Liver (tissue), 9 donors: ENCODE measurements around the gene TP73. TPM values are rescaled to one million over a fixed set of nuclear protein-coding genes. Genes with fewer than 3 reads are reported as not detected.

ENCODE experiments used
- DNase-seq: peaks from one replicate; pipeline ENCODE4 v3.0.0-alpha.2; 2017; ENCODE audit warnings: low spot score
- H3K27ac ChIP-seq, 2 donors: one replicate each; pipeline ENCODE4 v1.7.0; 2013; ENCODE audit warnings: inconsistent platforms in 2 of 2, low read length in 2 of 2, control low read depth in 1 of 2, low read depth in 1 of 2, mild to moderate bottlenecking in 1 of 2
- H3K27me3 ChIP-seq, 4 donors: one replicate each; pipeline versions ENCODE4 v1.6.1 to v1.7.0; 2013; ENCODE audit warnings: low read length in 3 of 4, inconsistent platforms in 1 of 4, mild to moderate bottlenecking in 1 of 4, moderate library complexity in 1 of 4; ENCODE audit not compliant: control insufficient read depth in 4 of 4, insufficient read depth in 4 of 4
- H3K36me3 ChIP-seq, 4 donors: one replicate each; pipeline versions ENCODE4 v1.6.1 to v1.7.0; 2013; ENCODE audit warnings: low read length in 3 of 4, mild to moderate bottlenecking in 3 of 4, low read depth in 1 of 4, moderate library complexity in 1 of 4; ENCODE audit not compliant: control insufficient read depth in 4 of 4, insufficient read depth in 3 of 4
- H3K4me1 ChIP-seq, 4 donors: one replicate each; pipeline versions ENCODE4 v1.6.1 to v1.7.0; 2013; ENCODE audit warnings: low read length in 3 of 4, mild to moderate bottlenecking in 3 of 4, moderate library complexity in 1 of 4; ENCODE audit not compliant: control insufficient read depth in 4 of 4, insufficient read depth in 4 of 4
- H3K4me3 ChIP-seq, 3 donors: one replicate each; pipeline versions ENCODE4 v1.6.1 to v1.7.0; 2013; ENCODE audit warnings: low read length in 3 of 3, control low read depth in 1 of 3, low read depth in 1 of 3, mild to moderate bottlenecking in 1 of 3
- H3K9ac ChIP-seq, 2 donors: one replicate each; pipeline ENCODE4 v1.7.0; 2013; ENCODE audit warnings: low read length in 2 of 2, mild to moderate bottlenecking in 2 of 2, moderate library complexity in 2 of 2, control low read depth in 1 of 2, low read depth in 1 of 2
- H3K9me3 ChIP-seq, 4 donors: one replicate each; pipeline versions ENCODE4 v1.6.1 to v1.7.0; 2013; ENCODE audit warnings: low read length in 3 of 4; ENCODE audit not compliant: control insufficient read depth in 4 of 4
- EGR1 ChIP-seq, 2 donors: IDR thresholded peaks; 2 replicates each; pipeline ENCODE4 v1.6.1; 2016 to 2018; ENCODE audit warnings: antibody characterized with exemption in 2 of 2, low read depth in 2 of 2
- FOXA1 ChIP-seq: IDR thresholded peaks from 2 replicates; pipeline ENCODE4 v1.6.1; 2016; ENCODE audit warnings: antibody characterized with exemption
- FOXA2 ChIP-seq: IDR thresholded peaks from 2 replicates; pipeline ENCODE4 v1.6.1; 2016; ENCODE audit warnings: antibody characterized with exemption
- GABPA ChIP-seq, 2 donors: IDR thresholded peaks in 1 of 2; conservative IDR thresholded peaks in 1 of 2; 2 replicates each; pipeline ENCODE4 v1.6.1; 2016; ENCODE audit warnings: antibody characterized with exemption in 2 of 2, mild to moderate bottlenecking in 1 of 2, moderate library complexity in 1 of 2
- HNF4A ChIP-seq, 2 donors: conservative IDR thresholded peaks; 2 replicates each; pipeline ENCODE4 v1.6.1; 2016; ENCODE audit warnings: antibody characterized with exemption in 2 of 2, mild to moderate bottlenecking in 2 of 2
- HNF4G ChIP-seq: IDR thresholded peaks from 2 replicates; pipeline ENCODE4 v1.6.1; 2016; ENCODE audit warnings: antibody characterized with exemption
- JUND ChIP-seq, 2 donors: IDR thresholded peaks; 2 replicates each; pipeline ENCODE4 v1.6.1; 2016; ENCODE audit warnings: antibody characterized with exemption in 2 of 2
- NR2F2 ChIP-seq: IDR thresholded peaks from 2 replicates; pipeline ENCODE4 v1.6.1; 2016; ENCODE audit warnings: antibody characterized with exemption
- RAD21 ChIP-seq, 2 donors: IDR thresholded peaks; 2 replicates each; pipeline ENCODE4 v1.6.1; 2016; ENCODE audit warnings: antibody characterized with exemption in 2 of 2, mild to moderate bottlenecking in 2 of 2
- RXRA ChIP-seq, 2 donors: IDR thresholded peaks; 2 replicates each; pipeline ENCODE4 v1.6.1; 2017 to 2018; ENCODE audit warnings: antibody characterized with exemption in 2 of 2, mild to moderate bottlenecking in 1 of 2
- SP1 ChIP-seq: IDR thresholded peaks from 2 replicates; pipeline ENCODE4 v1.6.1; 2018; ENCODE audit warnings: antibody characterized with exemption, mild to moderate bottlenecking
- TAF1 ChIP-seq: conservative IDR thresholded peaks from 2 replicates; pipeline ENCODE4 v1.6.1; 2016; ENCODE audit warnings: antibody characterized with exemption, mild to moderate bottlenecking
- YY1 ChIP-seq: IDR thresholded peaks from 2 replicates; pipeline ENCODE4 v1.6.1; 2016; ENCODE audit warnings: antibody characterized with exemption, mild to moderate bottlenecking
- WGBS: extraction: QIAGEN DNeasy Blood & Tissue Kit; methylation state at CpG from one replicate; pipeline ENCODE4 v1.1.7; 2013; 5-methylcytosine and 5-hydroxymethylcytosine counted together
- polyA plus RNA-seq, 2 donors: library from polyadenylated mRNA; stranded (reverse) in 1 of 2; unstranded in 1 of 2; fragments of 200-250 nt in 1 of 2; fragments of >200 nt in 1 of 2; fragmentation: Nextera tagmentation in 1 of 2; extraction: Ambion mirVana in 1 of 2; gene quantifications; one replicate each; pipeline versions ENCODE4 v1.2.1 to v1.2.3, GENCODE V29; 2013 to 2015
- total RNA-seq, 2 donors: library from RNA; depleted of rRNA; stranded (reverse); fragments of >200 nt; gene quantifications; one replicate each; pipeline ENCODE4 v1.2.3, GENCODE V29; 2014
- TF ChIP-seq, protein P1 (sequence below): IDR thresholded peaks from 2 replicates; pipeline ENCODE4 v1.6.1; 2016; ENCODE audit warnings: antibody characterized with exemption, mild to moderate bottlenecking
- TF ChIP-seq, protein P2 (sequence below): fragments of 150-350 bp; IDR thresholded peaks from 2 replicates; pipeline ENCODE4 v1.5.1; 2017; ENCODE audit warnings: improper control_type of control experiment, low read depth, low read length; ENCODE audit not compliant: missing input control
- TF ChIP-seq, protein P3 (sequence below): IDR thresholded peaks from 2 replicates; pipeline ENCODE4 v1.6.1; 2016; ENCODE audit warnings: antibody characterized with exemption
- TF ChIP-seq, protein P4 (sequence below): IDR thresholded peaks from 2 replicates; pipeline ENCODE4 v1.6.1; 2016; ENCODE audit warnings: antibody characterized with exemption
- donor health status: healthy.
- donor health status: healthy.
- donor health status: healthy.
- donor health status: healthy.
- donor health status: healthy.

TP73 gene
- total and polyA plus RNA-seq, 4 donors = 0.08 to 0.29 (median 0.18) TPM

DNA sequence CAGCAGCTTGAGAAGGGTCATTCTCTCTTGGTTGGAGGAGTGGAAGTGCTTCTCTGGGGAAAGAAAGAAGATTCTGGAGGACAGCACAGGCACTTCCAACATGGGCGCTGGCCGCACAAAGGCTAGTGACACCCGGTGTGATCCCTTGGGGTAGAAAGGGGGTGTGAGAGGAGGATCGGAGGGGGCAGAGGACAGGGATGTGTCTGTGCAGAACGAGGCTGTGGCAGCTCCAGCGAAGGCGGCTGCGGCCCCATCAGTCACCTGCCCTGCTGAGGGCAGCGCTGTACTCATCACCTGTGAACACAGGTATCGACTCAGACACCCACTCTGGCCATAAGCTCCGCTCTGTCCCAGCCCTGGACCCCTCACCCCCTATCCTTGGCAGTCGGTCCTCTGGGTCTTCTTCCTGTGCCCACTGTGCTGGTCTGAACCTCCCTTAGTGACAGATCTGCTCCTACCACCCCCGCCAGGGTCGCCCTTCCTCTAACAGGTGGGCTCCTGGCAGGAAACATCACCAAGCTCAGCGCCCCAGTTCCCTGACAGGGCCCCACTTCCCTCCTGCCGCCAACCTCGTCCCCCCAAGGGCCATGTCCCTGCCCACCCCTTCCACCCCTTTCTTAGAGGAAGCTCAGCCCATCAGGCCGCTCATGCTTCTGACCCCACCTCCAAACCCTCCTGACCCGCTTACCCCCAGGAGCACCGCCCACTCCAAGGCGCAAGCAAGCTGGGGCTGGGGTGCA is 20.1 kb downstream of the TP73 start (continued):
- TF ChIP-seq, protein P1, sequence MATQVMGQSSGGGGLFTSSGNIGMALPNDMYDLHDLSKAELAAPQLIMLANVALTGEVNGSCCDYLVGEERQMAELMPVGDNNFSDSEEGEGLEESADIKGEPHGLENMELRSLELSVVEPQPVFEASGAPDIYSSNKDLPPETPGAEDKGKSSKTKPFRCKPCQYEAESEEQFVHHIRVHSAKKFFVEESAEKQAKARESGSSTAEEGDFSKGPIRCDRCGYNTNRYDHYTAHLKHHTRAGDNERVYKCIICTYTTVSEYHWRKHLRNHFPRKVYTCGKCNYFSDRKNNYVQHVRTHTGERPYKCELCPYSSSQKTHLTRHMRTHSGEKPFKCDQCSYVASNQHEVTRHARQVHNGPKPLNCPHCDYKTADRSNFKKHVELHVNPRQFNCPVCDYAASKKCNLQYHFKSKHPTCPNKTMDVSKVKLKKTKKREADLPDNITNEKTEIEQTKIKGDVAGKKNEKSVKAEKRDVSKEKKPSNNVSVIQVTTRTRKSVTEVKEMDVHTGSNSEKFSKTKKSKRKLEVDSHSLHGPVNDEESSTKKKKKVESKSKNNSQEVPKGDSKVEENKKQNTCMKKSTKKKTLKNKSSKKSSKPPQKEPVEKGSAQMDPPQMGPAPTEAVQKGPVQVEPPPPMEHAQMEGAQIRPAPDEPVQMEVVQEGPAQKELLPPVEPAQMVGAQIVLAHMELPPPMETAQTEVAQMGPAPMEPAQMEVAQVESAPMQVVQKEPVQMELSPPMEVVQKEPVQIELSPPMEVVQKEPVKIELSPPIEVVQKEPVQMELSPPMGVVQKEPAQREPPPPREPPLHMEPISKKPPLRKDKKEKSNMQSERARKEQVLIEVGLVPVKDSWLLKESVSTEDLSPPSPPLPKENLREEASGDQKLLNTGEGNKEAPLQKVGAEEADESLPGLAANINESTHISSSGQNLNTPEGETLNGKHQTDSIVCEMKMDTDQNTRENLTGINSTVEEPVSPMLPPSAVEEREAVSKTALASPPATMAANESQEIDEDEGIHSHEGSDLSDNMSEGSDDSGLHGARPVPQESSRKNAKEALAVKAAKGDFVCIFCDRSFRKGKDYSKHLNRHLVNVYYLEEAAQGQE = no peak
- TF ChIP-seq RXRA (IDR thresholded peaks at IDR 0.05) = no peak

DNA sequence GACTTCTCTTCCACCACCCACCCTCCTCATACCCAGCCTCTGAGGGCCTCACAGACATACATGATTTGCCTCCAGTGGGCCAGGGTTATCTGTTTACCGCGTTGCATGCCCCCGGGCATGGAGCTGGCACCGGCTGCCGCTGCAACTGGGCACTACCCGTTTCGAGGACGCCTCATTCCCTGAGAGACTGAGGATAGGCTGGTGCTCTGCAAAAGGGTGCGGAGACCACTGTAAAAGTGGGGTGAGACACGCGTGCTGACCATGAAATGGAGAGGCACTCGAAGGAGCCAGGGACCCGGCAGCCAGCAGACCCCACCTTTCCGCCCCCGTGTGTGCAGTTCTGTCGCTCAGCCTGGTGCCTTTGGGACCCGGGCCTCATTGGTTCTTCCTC is 20.6 kb downstream of the TP73 start:
- Histone ChIP-seq H3K36me3 (no peaks in the 10 kb centered on the region), H3K9me3 (no peaks in the 10 kb centered on the region), H3K27ac (no peak overlapping the region), H3K4me3 (no peak overlapping the region), H3K9ac (no peak overlapping the region), H3K27me3 (no peaks in the 10 kb centered on the region), H3K4me1 (peaks cover 5 to 15% (median 8%) of the 10 kb centered on the region in 4 donors)
- 87% methylated on average over 17 of the region's 17 CpGs for WGBS
- TF ChIP-seq FOXA2 = no peak
- no peak for TF ChIP-seq GABPA (IDR thresholded peaks at IDR 0.05 in 1 of 2, conservative IDR thresholded peaks at IDR 0.05 in 1 of 2)
- TF ChIP-seq EGR1 (IDR thresholded peaks at IDR 0.05; ENCODE audit: low read depth in 2 of 2) = no peak
- no peak for TF ChIP-seq RXRA (IDR thresholded peaks at IDR 0.05)
- TF ChIP-seq FOXA1 = no peak
- no peak for TF ChIP-seq TAF1
- TF ChIP-seq SP1 = no peak
- TF ChIP-seq, protein P2, sequence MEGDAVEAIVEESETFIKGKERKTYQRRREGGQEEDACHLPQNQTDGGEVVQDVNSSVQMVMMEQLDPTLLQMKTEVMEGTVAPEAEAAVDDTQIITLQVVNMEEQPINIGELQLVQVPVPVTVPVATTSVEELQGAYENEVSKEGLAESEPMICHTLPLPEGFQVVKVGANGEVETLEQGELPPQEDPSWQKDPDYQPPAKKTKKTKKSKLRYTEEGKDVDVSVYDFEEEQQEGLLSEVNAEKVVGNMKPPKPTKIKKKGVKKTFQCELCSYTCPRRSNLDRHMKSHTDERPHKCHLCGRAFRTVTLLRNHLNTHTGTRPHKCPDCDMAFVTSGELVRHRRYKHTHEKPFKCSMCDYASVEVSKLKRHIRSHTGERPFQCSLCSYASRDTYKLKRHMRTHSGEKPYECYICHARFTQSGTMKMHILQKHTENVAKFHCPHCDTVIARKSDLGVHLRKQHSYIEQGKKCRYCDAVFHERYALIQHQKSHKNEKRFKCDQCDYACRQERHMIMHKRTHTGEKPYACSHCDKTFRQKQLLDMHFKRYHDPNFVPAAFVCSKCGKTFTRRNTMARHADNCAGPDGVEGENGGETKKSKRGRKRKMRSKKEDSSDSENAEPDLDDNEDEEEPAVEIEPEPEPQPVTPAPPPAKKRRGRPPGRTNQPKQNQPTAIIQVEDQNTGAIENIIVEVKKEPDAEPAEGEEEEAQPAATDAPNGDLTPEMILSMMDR = no peak
- no peak for DNase-seq

DNA sequence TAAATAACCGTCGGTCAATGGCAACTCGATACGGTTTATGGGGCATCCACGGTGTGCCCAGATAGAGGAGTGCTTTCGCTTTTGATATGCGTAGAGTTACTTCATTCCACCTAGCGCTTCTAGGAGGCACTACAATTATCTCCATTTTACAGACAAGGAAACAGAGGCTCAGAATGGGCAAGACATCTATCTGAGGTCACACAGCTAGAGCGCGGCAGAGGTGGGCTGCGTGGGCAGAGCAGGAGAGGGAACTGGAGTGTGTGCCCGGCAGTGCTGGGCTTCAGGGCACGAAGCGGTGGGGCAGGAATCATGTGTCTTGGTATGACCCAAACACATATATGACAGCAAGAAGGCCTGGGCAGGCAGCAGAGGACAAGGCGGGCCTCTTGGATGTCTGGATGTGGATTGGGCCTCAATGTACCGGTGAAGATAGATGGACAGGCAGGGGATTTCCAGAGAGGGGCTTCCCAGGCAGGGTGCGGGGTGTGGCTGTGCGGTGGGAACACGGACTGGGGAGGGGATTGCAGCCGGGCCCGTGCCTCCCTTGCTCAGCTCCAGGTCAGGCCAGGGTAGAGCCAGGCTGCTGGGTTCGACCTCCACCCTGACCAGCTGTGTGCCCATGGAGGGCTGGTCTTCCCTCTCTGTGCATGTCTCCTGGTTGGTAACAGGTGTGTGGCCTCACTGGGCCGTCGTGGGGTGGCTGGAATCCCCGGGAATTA is 21.2 kb downstream of the TP73 start:
- H3K36me3 ChIP-seq = no peaks in the 10 kb centered on the region
- no peak overlapping the region for H3K27ac ChIP-seq
- no peak overlapping the region for H3K4me3 ChIP-seq
- H3K27me3 ChIP-seq = no peaks in the 10 kb centered on the region
- H3K9me3 ChIP-seq = no peaks in the 10 kb centered on the region
- H3K4me1 ChIP-seq = peaks cover 4 to 10% (median 6%) of the 10 kb centered on the region in 4 donors
- 83% methylated on average over 25 of the region's 25 CpGs for WGBS
- no peak overlapping the region for H3K9ac ChIP-seq
- DNase-seq = no peak
- TF ChIP-seq HNF4G (no peak), FOXA1 (no peak), HNF4A (conservative IDR thresholded peaks at IDR 0.05) (no peak), RAD21 (IDR thresholded peaks at IDR 0.05) (no peak), FOXA2 (no peak), YY1 (no peak), GABPA (IDR thresholded peaks at IDR 0.05 in 1 of 2, conservative IDR thresholded peaks at IDR 0.05 in 1 of 2) (no peak), JUND (IDR thresholded peaks at IDR 0.05) (no peak), NR2F2 (no peak), SP1 (no peak), TAF1 (no peak)
- TF ChIP-seq, protein P1 = no peak
- TF ChIP-seq, protein P3, sequence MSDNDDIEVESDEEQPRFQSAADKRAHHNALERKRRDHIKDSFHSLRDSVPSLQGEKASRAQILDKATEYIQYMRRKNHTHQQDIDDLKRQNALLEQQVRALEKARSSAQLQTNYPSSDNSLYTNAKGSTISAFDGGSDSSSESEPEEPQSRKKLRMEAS = no peak
- TF ChIP-seq, protein P4, sequence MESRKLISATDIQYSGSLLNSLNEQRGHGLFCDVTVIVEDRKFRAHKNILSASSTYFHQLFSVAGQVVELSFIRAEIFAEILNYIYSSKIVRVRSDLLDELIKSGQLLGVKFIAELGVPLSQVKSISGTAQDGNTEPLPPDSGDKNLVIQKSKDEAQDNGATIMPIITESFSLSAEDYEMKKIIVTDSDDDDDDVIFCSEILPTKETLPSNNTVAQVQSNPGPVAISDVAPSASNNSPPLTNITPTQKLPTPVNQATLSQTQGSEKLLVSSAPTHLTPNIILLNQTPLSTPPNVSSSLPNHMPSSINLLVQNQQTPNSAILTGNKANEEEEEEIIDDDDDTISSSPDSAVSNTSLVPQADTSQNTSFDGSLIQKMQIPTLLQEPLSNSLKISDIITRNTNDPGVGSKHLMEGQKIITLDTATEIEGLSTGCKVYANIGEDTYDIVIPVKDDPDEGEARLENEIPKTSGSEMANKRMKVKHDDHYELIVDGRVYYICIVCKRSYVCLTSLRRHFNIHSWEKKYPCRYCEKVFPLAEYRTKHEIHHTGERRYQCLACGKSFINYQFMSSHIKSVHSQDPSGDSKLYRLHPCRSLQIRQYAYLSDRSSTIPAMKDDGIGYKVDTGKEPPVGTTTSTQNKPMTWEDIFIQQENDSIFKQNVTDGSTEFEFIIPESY = no peak
